ENCODE measurements around the gene CCDC141. TPM values are rescaled to one million over a fixed set of nuclear protein-coding genes. Genes with fewer than 3 reads are reported as not detected.

Gene CCDC141
- total RNA-seq, 1 donor from 2014 or later, result not detected

GRCh38 chr2:179036353-179036905 is 13.5 kb downstream of the CCDC141 start:
- peaks cover 22% of the 10 kb centered on the region for H3K27me3 Mint-ChIP-seq (ENCODE audit: low read depth)
- H3K9me3 Mint-ChIP-seq (ENCODE audit: low read depth), result peaks cover 6% of the 10 kb centered on the region
- H3K4me3 Mint-ChIP-seq (ENCODE audit: unreplicated experiment), result no peak overlapping the region
- DNase-seq (ENCODE audit: low spot score), result no peak
- peaks cover 11% of the 10 kb centered on the region for H3K4me1 Mint-ChIP-seq (ENCODE audit: low read depth)
- no peak overlapping the region for H3K27ac Mint-ChIP-seq (ENCODE audit: unreplicated experiment)
- H3K36me3 Mint-ChIP-seq (ENCODE audit: low read depth), result peaks cover 2% of the 10 kb centered on the region
- no peak for TF ChIP-seq CTCF (IDR thresholded peaks at IDR 0.05)

- TF ChIP-seq CTCF (IDR thresholded peaks at IDR 0.05), result no peak
- no peak for DNase-seq (ENCODE audit: low spot score)
- Mint-ChIP-seq H3K4me1 (ENCODE audit: low read depth) (peaks cover 15% of the 10 kb centered on the region), H3K9me3 (ENCODE audit: low read depth) (peaks cover 16% of the 10 kb centered on the region), H3K4me3 (ENCODE audit: unreplicated experiment) (no peak overlapping the region), H3K36me3 (ENCODE audit: low read depth) (peaks cover 10% of the 10 kb centered on the region), H3K27ac (ENCODE audit: unreplicated experiment) (peak overlapping the region; percentile 24), H3K27me3 (ENCODE audit: low read depth) (peaks cover 12% of the 10 kb centered on the region)
Observed at GRCh38 chr2:179031731-179032408, 18.1 kb downstream of the CCDC141 start.

GRCh38 chr2:179024445-179024844 is 25.5 kb downstream of the CCDC141 start:
- Mint-ChIP-seq H3K9me3 (ENCODE audit: low read depth) (peaks cover 12% of the 10 kb centered on the region), H3K27me3 (ENCODE audit: low read depth) (peaks cover 12% of the 10 kb centered on the region), H3K4me3 (ENCODE audit: unreplicated experiment) (no peak overlapping the region), H3K4me1 (ENCODE audit: low read depth) (no peaks in the 10 kb centered on the region), H3K36me3 (ENCODE audit: low read depth) (peaks cover 9% of the 10 kb centered on the region), H3K27ac (ENCODE audit: unreplicated experiment) (no peak overlapping the region)
- TF ChIP-seq CTCF (IDR thresholded peaks at IDR 0.05), result no peak
- DNase-seq (ENCODE audit: low spot score), result no peak

GRCh38 chr2:179022685-179023084 is 27.3 kb downstream of the CCDC141 start:
- TF ChIP-seq CTCF (IDR thresholded peaks at IDR 0.05), result no peak
- Mint-ChIP-seq H3K27ac (ENCODE audit: unreplicated experiment) (no peak overlapping the region), H3K9me3 (ENCODE audit: low read depth) (peaks cover 6% of the 10 kb centered on the region), H3K4me1 (ENCODE audit: low read depth) (no peaks in the 10 kb centered on the region), H3K36me3 (ENCODE audit: low read depth) (peaks cover 4% of the 10 kb centered on the region), H3K4me3 (ENCODE audit: unreplicated experiment) (no peak overlapping the region), H3K27me3 (ENCODE audit: low read depth) (peaks cover 10% of the 10 kb centered on the region)
- no peak for DNase-seq (ENCODE audit: low spot score)

GRCh38 chr2:179021258-179021657 is 28.7 kb downstream of the CCDC141 start:
- H3K27me3 Mint-ChIP-seq (ENCODE audit: low read depth), result peaks cover 12% of the 10 kb centered on the region
- no peak overlapping the region for H3K27ac Mint-ChIP-seq (ENCODE audit: unreplicated experiment)
- no peaks in the 10 kb centered on the region for H3K36me3 Mint-ChIP-seq (ENCODE audit: low read depth)
- H3K4me1 Mint-ChIP-seq (ENCODE audit: low read depth), result no peaks in the 10 kb centered on the region
- DNase-seq (ENCODE audit: low spot score), result no peak
- no peak overlapping the region for H3K4me3 Mint-ChIP-seq (ENCODE audit: unreplicated experiment)
- TF ChIP-seq CTCF (IDR thresholded peaks at IDR 0.05), result no peak
- H3K9me3 Mint-ChIP-seq (ENCODE audit: low read depth), result no peaks in the 10 kb centered on the region

Measured in chondrocyte (in vitro differentiated cells).